ENCODE results near the gene LIMCH1.
"Not testable (repeated sequence)": the region's sequence is repeated elsewhere in the genome, so short reads cannot be mapped to it uniquely, and the experiment has no call there.

The LIMCH1 gene, protein sequence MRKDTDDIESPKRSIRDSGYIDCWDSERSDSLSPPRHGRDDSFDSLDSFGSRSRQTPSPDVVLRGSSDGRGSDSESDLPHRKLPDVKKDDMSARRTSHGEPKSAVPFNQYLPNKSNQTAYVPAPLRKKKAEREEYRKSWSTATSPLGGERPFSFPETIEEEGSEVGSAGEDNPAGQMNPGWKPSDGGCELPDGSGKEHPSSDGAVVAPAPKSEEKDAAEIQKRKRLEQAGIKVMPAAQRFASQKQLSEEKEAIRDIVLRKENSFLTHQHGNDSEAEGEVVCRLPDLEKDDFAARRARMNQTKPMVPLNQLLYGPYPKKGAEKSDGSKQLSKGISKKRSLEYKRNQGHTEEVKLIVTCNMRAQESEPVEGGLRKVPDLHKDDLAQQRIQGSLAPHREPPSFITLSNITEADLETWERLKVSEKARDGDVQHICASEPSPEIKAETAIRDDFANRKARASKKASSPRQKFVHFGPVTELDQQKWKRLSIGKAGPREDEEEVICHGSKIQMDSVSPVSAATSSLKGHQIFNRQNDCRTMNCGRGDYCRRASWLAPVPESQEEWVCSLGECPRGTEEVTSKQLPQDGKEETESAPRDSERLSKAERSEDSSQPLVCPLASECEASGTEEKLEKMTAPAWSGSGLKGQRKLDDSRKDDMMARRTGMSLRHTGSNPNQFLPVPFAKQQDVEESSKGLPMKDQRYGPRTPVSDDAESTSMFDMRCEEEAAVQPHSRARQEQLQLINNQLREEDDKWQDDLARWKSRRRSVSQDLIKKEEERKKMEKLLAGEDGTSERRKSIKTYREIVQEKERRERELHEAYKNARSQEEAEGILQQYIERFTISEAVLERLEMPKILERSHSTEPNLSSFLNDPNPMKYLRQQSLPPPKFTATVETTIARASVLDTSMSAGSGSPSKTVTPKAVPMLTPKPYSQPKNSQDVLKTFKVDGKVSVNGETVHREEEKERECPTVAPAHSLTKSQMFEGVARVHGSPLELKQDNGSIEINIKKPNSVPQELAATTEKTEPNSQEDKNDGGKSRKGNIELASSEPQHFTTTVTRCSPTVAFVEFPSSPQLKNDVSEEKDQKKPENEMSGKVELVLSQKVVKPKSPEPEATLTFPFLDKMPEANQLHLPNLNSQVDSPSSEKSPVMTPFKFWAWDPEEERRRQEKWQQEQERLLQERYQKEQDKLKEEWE (N-terminal part only)

GRCh38 chr4:41538017-41538733, at the start of gene LIMCH1:
Gene LIMCH1 (plus strand): TSS chr4:41538157. CDS start chr4:41605996, 67,839 bp downstream.
- no peaks in the 10 kb centered on the region for H3K4me1 Mint-ChIP-seq
- H3K9me3 Mint-ChIP-seq: no peaks in the 10 kb centered on the region
- H3K36me3 Mint-ChIP-seq (ENCODE audit: insufficient read depth): no peaks in the 10 kb centered on the region
- no peaks in the 10 kb centered on the region for H3K27me3 Mint-ChIP-seq
- H3K27ac Mint-ChIP-seq (ENCODE audit: low read depth): no peak within 1 kb of the TSS
- ATAC-seq (replicated peaks; ENCODE audit: extremely low read depth, poor library complexity, severe bottlenecking) (no peak), DNase-seq (ENCODE audit: low spot score in 2 of 2) (no peak)
- no peak within 1 kb of the TSS for H3K4me3 Mint-ChIP-seq

- not testable (repeated sequence) for ATAC-seq (replicated peaks; ENCODE audit: extremely low read depth, poor library complexity, severe bottlenecking); H3K36me3 Mint-ChIP-seq (ENCODE audit: insufficient read depth); H3K9me3 Mint-ChIP-seq; H3K4me1 Mint-ChIP-seq; H3K27ac Mint-ChIP-seq (ENCODE audit: low read depth); DNase-seq (ENCODE audit: low spot score in 2 of 2); H3K27me3 Mint-ChIP-seq; H3K4me3 Mint-ChIP-seq
These were observed 46.8 kb upstream of the LIMCH1 start for GRCh38 chr4:41491081-41491576.

DNA sequence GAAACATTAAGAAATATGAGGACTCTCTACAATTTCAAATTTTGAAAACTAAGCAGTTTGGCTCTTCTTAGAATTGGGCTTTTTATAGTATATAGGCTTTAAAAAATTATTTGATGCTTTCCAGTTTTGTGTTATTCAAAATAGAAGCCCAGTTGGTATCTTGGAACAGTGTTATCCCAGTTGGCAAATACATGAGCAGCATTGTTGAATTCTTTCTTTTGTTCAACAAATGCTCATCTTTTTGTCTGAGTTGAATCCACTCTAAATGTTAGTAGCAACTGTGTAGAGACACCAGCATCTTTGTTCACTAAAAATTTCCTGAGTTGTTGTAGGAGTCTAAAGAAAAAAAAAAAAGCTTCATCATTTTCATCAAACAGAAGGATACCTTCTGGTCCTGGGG, 41.0 kb upstream of the LIMCH1 start:
- DNase-seq (ENCODE audit: low spot score in 2 of 2): no peak
- Mint-ChIP-seq H3K4me3 (no peak overlapping the region), H3K27ac (ENCODE audit: low read depth) (no peak overlapping the region), H3K4me1 (no peaks in the 10 kb centered on the region), H3K36me3 (ENCODE audit: insufficient read depth) (no peaks in the 10 kb centered on the region), H3K27me3 (no peaks in the 10 kb centered on the region), H3K9me3 (peaks cover 5% of the 10 kb centered on the region)
- no peak for ATAC-seq (replicated peaks; ENCODE audit: extremely low read depth, poor library complexity, severe bottlenecking)

DNA sequence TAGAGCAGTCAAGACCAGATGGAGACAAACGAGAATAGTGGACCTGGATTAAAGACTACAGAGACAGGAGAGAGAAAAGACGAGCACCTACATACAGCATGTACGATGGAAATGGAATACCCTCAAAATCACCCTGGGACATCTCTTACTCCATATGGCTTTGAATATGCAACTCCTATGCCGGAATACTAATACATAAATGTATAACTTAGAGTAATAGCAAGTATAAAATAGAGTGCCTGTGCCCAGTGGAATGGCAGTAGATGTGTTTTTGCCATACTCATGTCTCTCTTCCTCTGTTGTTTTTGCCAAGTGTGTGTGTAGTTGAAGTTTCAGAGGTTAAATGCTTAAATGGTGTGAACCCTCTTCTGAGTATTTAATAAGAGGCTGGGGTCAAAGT, 39.8 kb upstream of the LIMCH1 start:
- H3K4me3 Mint-ChIP-seq: no peak overlapping the region
- H3K36me3 Mint-ChIP-seq (ENCODE audit: insufficient read depth): no peaks in the 10 kb centered on the region
- ATAC-seq (replicated peaks; ENCODE audit: extremely low read depth, poor library complexity, severe bottlenecking) (no peak), DNase-seq (ENCODE audit: low spot score in 2 of 2) (no peak)
- no peaks in the 10 kb centered on the region for H3K27me3 Mint-ChIP-seq
- no peaks in the 10 kb centered on the region for H3K4me1 Mint-ChIP-seq
- H3K9me3 Mint-ChIP-seq: peaks cover 5% of the 10 kb centered on the region
- no peak overlapping the region for H3K27ac Mint-ChIP-seq (ENCODE audit: low read depth)

DNA sequence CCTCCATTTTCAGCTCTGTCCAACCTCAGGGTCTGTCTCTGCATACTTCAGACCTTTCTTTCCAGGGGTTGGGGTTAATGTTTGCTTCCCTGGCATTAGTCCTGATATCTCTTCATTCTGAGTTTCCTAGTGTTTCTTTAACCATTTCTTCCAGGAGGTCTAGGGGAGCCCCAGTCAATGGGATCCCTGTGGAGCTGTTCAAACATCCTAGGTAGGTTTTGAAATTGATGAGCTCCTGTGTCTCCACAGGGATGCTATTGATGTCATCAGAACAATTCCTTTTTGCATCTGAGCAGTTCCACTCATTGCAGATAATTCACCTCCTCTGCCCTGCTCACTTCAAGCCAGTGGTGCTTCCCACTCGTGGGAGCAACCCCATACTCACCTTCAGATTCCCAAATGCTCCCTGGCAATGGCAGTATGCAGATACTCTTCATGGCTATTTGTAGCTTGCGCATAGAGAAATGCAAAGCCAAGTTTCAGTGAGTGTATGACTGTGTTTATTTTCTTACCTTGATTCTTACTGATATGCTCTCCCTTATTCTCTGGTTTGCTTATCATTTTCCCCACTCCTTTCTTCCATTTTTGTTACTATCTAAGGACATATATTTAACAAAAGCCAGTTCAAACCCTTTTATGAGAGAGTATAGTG, 33.7 kb upstream of the LIMCH1 start:
- Mint-ChIP-seq H3K4me1 (no peaks in the 10 kb centered on the region), H3K4me3 (no peak overlapping the region), H3K27me3 (no peaks in the 10 kb centered on the region), H3K27ac (ENCODE audit: low read depth) (no peak overlapping the region), H3K9me3 (peaks cover 7% of the 10 kb centered on the region), H3K36me3 (ENCODE audit: insufficient read depth) (no peaks in the 10 kb centered on the region)
- ATAC-seq (replicated peaks; ENCODE audit: extremely low read depth, poor library complexity, severe bottlenecking) (no peak), DNase-seq (ENCODE audit: low spot score in 2 of 2) (no peak)

GRCh38 chr4:41505161-41505661, 32.7 kb upstream of the LIMCH1 start:
- no peaks in the 10 kb centered on the region for H3K27me3 Mint-ChIP-seq
- DNase-seq (ENCODE audit: low spot score in 2 of 2): no peak
- peaks cover 7% of the 10 kb centered on the region for H3K9me3 Mint-ChIP-seq
- no peaks in the 10 kb centered on the region for H3K4me1 Mint-ChIP-seq
- H3K4me3 Mint-ChIP-seq: no peak overlapping the region
- ATAC-seq (replicated peaks; ENCODE audit: extremely low read depth, poor library complexity, severe bottlenecking): no peak
- H3K27ac Mint-ChIP-seq (ENCODE audit: low read depth): no peak overlapping the region
- no peaks in the 10 kb centered on the region for H3K36me3 Mint-ChIP-seq (ENCODE audit: insufficient read depth)

- H3K9me3 Mint-ChIP-seq: peaks cover 7% of the 10 kb centered on the region
- DNase-seq (ENCODE audit: low spot score in 2 of 2): no peak
- no peak for ATAC-seq (replicated peaks; ENCODE audit: extremely low read depth, poor library complexity, severe bottlenecking)
- no peaks in the 10 kb centered on the region for H3K27me3 Mint-ChIP-seq
- no peak overlapping the region for H3K4me3 Mint-ChIP-seq
- H3K36me3 Mint-ChIP-seq (ENCODE audit: insufficient read depth): no peaks in the 10 kb centered on the region
- H3K4me1 Mint-ChIP-seq: no peaks in the 10 kb centered on the region
- H3K27ac Mint-ChIP-seq (ENCODE audit: low read depth): no peak overlapping the region
These were observed 31.8 kb upstream of the LIMCH1 start for GRCh38 chr4:41506130-41506529.

DNA sequence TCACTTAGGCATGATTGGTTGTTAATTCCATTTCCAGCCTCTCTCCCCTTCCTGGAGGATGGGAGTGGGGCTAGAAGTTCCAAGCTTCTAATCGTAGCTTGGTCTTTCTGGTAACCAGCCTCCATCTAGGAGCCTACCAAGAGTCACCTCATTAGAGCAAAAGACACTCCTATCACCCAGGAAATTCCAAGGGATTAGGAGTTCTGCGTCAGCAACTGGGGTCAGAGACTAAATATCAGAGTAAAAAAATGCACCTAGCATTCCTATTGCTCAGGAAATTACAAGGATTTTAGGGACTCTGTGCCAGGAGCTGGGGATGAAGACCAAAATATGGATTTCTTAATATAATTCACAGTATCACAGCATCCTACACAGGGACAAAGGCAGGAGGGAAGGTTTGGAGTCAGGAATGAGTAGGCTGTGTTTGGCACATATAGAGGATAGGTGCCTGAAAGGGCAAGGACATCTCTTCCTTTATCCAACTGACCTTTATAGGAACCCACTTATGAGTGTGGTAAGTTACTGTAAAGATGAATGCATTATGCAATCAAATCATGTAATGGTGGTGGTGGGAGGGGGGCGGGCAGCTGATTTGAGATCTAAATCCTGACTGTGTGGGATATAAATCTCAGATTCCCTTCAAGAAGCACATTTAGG, 30.5 kb upstream of the LIMCH1 start:
- Mint-ChIP-seq H3K9me3 (peaks cover 7% of the 10 kb centered on the region), H3K4me3 (no peak overlapping the region), H3K36me3 (ENCODE audit: insufficient read depth) (no peaks in the 10 kb centered on the region), H3K4me1 (no peaks in the 10 kb centered on the region), H3K27ac (ENCODE audit: low read depth) (no peak overlapping the region), H3K27me3 (no peaks in the 10 kb centered on the region)
- DNase-seq (ENCODE audit: low spot score in 2 of 2) (no peak), ATAC-seq (replicated peaks; ENCODE audit: extremely low read depth, poor library complexity, severe bottlenecking) (no peak)

- ATAC-seq (replicated peaks; ENCODE audit: extremely low read depth, poor library complexity, severe bottlenecking) (no peak), DNase-seq (ENCODE audit: low spot score in 2 of 2) (no peak)
- Mint-ChIP-seq H3K4me1 (no peaks in the 10 kb centered on the region), H3K27me3 (no peaks in the 10 kb centered on the region), H3K9me3 (peaks cover 3% of the 10 kb centered on the region), H3K4me3 (no peak overlapping the region), H3K36me3 (ENCODE audit: insufficient read depth) (no peaks in the 10 kb centered on the region), H3K27ac (ENCODE audit: low read depth) (no peak overlapping the region)
These were observed 28.5 kb upstream of the LIMCH1 start for GRCh38 chr4:41509451-41509866.

DNA sequence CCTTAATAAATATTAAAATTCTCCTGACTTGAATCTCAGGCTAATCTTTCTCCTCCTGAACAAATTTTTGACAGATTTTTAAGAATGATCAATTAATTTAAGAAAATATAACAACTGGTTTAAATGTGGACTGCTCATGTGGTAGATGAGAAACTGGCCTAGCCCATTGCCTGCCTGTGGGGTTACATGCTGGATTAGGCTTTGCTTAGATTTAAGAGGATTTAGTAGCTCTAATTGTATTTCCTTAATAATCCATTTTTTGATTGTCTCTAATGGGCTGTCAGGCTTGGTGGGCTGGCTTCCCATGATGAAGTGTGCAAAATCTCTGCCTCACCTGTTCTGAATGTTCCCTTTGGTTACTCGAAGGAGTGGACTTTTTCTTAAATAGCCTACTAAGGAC, 27.8 kb upstream of the LIMCH1 start:
- ATAC-seq (replicated peaks; ENCODE audit: extremely low read depth, poor library complexity, severe bottlenecking): no peak
- H3K4me3 Mint-ChIP-seq: no peak overlapping the region

GRCh38 chr4:41512136-41512535, 25.8 kb upstream of the LIMCH1 start:
- no peaks in the 10 kb centered on the region for H3K27me3 Mint-ChIP-seq
- H3K36me3 Mint-ChIP-seq (ENCODE audit: insufficient read depth): no peaks in the 10 kb centered on the region
- H3K4me3 Mint-ChIP-seq: no peak overlapping the region
- no peaks in the 10 kb centered on the region for H3K9me3 Mint-ChIP-seq
- H3K4me1 Mint-ChIP-seq: no peaks in the 10 kb centered on the region
- DNase-seq (ENCODE audit: low spot score in 2 of 2) (no peak), ATAC-seq (replicated peaks; ENCODE audit: extremely low read depth, poor library complexity, severe bottlenecking) (no peak)
- no peak overlapping the region for H3K27ac Mint-ChIP-seq (ENCODE audit: low read depth)

More for the DNA sequence above, 27.8 kb upstream of the LIMCH1 start:
- Mint-ChIP-seq H3K27me3 (no peaks in the 10 kb centered on the region), H3K9me3 (no peaks in the 10 kb centered on the region), H3K36me3 (ENCODE audit: insufficient read depth) (no peaks in the 10 kb centered on the region), H3K27ac (ENCODE audit: low read depth) (no peak overlapping the region), H3K4me1 (no peaks in the 10 kb centered on the region)
- no peak for DNase-seq (ENCODE audit: low spot score in 2 of 2)

Data from central memory CD8-positive, alpha-beta T cell (primary cell).